ENCODE results near the gene AURKB.
"Not testable (repeated sequence)": the region's sequence is repeated elsewhere in the genome, so short reads cannot be mapped to it uniquely, and the experiment has no call there.

AURKB gene

DNA sequence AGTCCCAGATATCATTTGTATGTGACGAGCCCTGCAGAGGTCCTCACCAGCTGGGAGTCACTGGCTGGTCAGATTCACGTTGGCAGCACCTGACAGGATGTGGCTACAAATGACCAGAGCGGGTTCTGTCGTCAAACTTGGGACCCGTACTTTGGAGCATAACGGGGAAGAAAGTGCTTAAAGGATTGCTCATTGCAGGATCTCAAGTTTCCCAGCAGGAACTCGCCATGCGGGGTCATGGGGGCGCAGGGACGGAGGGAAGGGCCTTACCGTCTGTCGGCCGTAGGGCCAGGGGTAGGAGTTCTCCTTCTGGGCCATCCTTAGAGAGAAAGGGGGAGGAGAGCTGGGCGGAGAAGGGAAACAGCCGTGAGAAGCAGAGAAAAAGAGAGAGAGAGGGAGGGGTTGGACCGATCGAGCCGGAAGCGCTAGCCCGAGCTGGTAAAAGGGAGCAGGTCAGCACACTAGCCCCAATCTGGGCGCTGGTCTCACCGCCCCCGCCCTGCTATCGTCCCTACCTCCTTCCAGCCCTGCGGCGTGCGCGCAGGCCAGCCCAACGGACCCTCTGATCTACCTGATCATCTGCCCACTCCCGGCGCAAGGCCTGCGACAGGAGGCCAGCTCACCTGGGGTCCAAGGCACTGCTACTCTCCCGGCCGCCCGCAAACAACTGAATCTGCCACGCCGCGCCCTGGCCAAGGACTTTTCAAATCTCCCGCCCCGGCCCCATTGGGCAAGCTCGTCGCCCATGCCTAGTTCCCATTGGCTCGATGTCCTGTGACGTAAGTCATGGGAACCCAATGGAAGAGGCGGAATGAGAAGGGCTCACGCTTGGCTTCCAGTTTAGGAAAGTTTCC, at the start of gene AURKB:
TSS of gene AURKB (minus strand) at position 669 of the 854 bp plus-strand sequence. CDS start at position 318, 351 bp downstream.
- peak; percentile 88 for DNase-seq

- no peak for DNase-seq
These were observed 47.4 kb upstream of the AURKB start for GRCh38 chr17:8257801-8258200.

- no peak for DNase-seq
These were observed 46.3 kb upstream of the AURKB start for GRCh38 chr17:8256691-8257090.

DNA sequence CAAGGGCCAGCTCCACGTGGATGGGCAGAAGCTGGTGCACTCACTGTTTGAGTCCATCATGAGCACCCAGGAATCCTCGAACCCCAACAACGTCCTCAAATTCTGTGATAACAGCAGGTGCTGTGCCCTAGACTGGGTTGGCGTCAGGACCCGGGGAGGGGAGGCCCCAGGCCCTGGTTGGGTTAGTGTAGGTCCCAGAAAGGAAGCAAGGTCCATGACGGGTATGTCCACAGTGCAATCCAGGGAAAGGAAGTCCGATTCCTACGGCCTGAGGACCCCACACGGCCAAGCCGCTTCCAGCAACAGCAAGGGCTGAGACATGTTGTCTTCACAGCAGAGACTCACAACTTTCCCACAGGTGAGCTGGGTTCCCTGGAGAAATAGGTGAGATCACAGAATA, 45.9 kb upstream of the AURKB start:
- DNase-seq, result no peak

DNA sequence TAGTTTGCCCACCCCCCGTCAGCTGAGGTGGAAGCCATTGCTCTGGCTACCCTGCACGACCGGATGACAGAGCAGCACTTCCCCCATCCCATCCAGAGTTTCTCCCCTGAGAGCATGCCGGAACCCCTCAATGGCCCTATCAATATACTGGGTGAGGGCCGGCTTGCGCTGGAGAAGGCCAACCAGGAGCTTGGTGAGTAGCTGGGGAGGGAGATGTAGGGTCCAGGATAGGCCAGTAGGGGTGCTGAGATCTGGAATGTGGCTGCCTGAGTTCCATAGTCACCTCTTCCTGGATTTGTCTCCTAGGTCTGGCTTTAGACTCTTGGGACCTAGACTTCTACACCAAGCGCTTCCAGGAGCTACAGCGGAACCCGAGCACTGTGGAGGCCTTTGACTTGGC, 45.1 kb upstream of the AURKB start:
- DNase-seq, result no peak

DNA sequence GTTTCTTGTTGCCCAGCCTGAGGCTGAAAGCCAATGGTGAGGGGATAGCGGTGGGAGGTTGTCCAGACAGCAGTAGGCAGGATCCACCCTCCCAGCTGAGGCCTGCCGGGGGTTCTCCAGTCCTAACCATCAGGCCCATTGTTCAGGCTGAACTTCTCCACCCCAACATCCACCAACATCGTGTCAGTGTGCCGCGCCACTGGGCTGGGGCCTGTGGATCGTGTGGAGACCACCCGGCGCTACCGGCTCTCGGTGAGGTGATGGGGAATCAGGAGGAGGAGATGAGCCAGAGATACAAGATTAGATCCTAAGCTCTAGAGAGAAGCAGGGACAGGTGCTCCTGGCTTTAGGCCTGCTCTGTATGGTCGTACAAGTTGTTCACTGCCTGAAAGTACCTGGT, 44.5 kb upstream of the AURKB start:
- no peak for DNase-seq

DNA sequence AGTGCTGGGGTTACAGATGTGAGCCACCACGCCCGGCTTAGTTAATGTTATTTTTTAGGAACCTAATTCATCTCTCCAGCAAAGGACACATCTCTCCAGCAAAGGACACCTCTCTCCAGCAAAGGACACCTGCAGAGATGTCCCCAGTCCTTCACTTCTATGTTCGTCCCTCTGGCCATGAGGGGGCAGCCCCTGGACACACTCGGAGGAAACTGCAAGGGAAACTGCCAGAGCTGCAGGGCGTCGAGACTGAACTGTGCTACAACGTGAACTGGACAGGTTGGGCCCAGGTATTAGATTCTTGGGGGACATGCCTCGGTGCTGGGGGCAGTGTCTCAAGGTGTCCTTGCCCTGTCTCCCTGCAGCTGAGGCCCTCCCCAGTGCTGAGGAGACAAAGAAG, 43.4 kb upstream of the AURKB start:
- no peak for DNase-seq

GRCh38 chr17:8251411-8251810, 41.0 kb upstream of the AURKB start:
- not testable (repeated sequence) for DNase-seq

DNA sequence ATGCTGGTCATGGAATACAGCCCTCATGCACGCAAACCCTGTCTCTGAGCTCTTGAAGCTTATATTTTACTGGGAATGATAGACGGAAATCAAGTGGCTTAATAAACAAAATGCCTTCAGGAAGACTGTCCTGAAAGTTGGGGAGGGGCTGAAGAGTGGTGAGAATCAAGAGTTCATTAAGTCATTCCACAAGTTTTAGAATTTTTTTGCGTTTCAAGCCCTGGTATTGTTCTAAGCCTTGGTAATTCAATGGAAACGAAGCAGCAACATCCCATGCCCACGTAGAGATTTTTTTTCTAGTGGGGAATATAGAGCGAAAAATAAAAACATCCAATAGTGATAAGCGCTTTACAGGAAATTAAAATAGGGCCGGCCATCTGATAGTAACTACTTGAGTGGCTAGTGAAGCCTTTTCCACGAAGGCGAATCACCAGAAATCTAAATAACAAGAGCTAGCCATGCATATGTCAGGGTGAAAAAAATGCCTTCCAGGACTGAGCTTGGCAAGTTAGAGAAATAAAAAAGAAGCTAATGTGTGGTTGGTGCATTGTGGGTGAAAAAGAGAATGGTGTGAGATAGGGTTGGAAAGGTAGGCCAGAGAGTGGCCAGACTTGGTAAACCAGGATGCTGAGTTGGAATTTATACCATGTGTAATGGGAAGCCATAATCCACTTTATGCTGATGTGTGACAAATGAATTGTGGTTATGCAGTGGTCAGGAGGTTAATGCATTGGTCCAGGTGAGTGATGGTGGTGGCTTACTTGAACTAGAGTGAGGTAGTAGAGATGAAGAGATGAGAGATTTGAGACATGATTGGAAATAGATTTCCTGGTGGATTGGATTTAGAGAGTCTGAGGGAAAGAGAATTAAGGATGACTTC, 39.5 kb upstream of the AURKB start:
- DNase-seq, result no peak

GRCh38 chr17:8248751-8249607, 38.6 kb upstream of the AURKB start, which contains the start of gene PFAS:
PFAS (plus strand) TSS chr17:8249289; CDS start chr17:8253938, 4,649 bp downstream.
- DNase-seq, result peak; percentile 99

DNA sequence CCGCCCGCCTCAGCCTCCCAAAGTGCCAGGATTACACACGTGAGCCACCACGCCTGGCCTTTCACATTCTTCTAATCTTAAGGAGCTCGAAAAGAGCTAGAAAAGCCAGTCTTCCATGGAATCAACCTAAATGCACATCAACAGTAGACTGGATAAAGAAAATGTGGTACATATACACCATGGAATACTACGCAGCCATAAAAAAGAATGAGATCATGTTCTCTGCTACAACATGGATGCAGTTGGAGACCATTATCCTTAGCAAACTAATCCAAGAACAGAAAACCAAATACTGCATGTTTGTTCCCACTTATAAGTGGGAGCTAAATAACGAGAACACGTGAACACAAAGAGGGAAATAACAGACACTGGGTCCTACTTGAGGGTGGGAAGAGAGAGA, 34.4 kb upstream of the AURKB start:
- DNase-seq, result no peak

- no peak for DNase-seq
These were observed 33.5 kb upstream of the AURKB start for GRCh38 chr17:8243827-8244226.

DNA sequence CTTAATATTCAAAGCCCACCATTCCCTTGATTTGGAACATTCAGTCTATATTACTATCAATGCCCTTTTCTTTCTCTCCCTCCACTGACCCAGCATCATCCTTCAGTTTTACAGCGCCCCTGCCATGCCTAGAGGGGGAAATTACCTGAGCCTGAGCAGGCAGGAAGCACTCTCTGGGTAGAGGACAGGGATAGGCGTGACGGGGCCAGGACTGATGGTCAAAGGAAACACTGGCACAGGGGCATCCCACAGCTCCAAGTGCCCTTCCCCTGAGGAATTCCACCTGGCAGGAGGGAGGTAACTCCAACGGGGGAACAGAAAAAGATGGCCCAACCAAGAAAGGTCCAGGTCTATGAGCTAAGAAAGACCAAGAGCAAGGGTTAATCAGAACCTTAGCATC, 27.5 kb upstream of the AURKB start:
- no peak for DNase-seq

DNA sequence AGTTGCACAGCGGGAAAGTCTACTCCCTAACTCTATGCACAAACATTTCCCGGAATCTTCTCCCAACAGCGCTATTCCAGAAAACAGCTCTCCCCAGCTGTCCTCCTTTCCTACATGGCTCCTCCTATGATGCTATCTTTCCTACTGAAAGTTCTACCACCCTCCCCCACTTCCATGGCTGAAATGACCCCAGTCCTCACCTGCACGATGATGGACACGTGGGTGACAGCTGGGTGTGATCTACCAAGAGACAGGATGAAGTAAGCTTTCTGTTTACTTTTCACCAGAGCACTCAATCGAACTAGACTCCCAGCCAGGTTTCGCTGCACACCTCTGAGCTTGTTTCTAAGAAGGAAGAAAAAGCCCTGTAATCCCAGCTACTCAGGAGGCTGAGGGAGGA, 26.8 kb upstream of the AURKB start:
- DNase-seq, result no peak

DNA sequence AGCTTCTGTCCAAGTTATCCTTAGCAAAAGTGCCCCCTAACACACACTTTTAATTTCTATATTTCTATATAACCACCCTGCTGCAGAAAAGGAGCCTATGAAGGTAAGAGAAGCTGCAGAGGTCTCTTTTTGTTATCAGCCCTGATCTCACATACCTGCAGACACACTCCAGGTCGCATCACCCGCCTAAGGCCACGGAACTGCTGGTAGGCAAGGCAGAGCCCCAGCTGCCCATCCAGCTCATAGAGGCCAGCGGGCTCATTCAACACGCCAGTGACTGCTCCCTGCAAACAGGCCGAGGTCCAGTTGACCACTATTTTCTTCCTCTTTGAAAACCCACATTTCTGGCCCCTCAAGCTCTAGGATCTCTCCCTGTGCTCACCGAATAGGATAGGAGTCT, 25.3 kb upstream of the AURKB start:
- no peak for DNase-seq

DNA sequence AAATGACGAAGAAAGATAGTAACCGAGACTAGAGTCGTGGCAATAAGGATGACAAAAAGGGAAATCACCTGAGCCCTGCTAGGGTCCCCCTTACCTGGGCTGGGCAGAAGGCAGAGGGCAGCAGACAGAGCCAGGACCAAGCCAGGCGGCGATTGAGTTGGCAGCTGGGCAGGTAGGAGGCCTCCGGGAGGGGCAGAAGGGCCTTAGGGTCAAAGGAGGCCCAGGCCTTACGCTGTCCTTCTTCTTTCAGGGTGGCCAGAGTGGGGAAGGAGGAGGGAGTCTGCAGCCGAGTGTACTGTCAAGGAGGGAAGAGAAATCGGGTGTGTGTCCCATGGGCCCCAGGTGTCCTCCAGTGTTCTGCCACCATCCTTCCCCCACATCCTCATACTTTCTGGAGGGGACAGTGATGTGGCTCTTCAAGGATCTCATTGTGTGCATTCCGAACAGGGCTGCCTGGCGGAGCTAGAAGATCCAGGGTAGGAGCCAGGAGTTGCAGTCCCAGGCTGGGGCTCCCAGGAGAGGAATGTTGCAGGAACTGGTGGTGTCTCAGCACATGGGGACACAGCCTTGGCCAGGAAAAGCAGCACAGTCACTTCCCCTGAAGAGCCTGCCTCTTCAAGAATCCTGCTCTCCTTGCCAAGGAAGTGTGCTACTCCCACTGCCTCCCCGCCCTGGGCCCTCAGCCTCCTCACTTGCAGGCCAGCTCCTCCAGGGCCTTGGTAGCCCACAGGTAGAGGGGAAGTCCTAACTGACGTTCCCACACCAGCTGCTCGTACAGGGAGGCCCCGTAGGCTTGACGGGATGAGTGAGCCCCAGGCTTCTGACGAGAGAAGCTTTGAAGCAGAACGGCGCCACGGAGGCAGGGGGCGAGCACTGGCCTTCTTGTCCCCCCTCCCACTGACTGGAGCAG, 24.2 kb upstream of the AURKB start:
- no peak for DNase-seq

- no peak for DNase-seq
These were observed 21.3 kb upstream of the AURKB start for GRCh38 chr17:8231701-8232100.

- no peak for DNase-seq
These were observed 16.8 kb upstream of the AURKB start for GRCh38 chr17:8227238-8227581.

DNA sequence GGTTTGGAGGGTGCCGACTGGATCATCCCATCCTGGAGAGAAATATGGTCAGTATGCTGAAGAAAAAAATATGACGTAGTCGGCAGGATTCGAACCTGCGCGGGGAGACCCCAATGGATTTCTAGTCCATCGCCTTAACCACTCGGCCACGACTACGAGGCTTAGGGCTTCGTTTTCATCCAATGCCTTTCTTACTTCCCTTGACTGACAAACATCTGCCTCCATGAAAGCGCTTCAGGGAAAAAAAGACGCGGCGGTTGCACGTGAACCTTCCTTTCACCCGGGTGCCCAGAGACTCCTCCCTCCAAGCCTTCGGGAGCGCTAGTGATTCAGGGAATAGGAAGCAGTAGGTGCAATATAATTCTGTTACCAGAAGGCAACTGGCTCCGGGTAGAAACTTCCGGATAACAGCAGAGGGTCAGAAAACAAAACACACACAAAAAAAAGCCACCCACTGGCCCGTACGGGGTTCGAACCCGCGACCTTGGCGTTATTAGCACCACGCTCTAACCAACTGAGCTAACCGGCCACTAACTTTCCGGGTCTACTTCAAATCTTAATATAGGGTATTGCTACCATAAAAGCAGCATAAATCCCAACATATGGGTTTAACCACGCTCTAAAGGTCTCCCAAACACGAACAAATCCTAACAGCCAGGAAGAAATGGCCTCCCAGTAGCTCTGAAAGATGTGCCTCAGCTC, 16.3 kb upstream of the AURKB start:
- DNase-seq, result no peak

- peak; percentile 54 for DNase-seq
These were observed 15.6 kb upstream of the AURKB start for GRCh38 chr17:8225813-8226535.
